Loucy (cell line): ENCODE results near the gene LCN12.

Experiments used
- CTCF ChIP-seq: fragments of 200-600 bp; sonication (generic); conservative IDR thresholded peaks from 2 replicates; pipeline ENCODE4 v1.5.1; 2014; ENCODE audit warnings: mild to moderate bottlenecking, antibody characterized with exemption, low read length
- EZH2phosphoT487 ChIP-seq: fragments of 200-600 bp; IDR thresholded peaks from 2 replicates; pipeline ENCODE4 v1.6.1; 2018; ENCODE audit warnings: antibody characterized with exemption, mild to moderate bottlenecking, moderate library complexity, borderline replicate concordance

- TF ChIP-seq CTCF (no peak), EZH2phosphoT487 (no peak)
Measured at GRCh38 chr9:136983656-136984314, 31.7 kb downstream of the LCN12 start.
